SIG-M5 treated with dmso at 0.1 percent for 504 hours (cell line): Measurements from ENCODE around the gene ZMYM3.
A peak's percentile ranks its signal among the peaks of the same experiment; 100 is the strongest.

Experiments
- DNase-seq: peaks from one replicate; lab custom pipeline; 2025; ENCODE audit not compliant: unreplicated experiment; lab: John Stamatoyannopoulos, UW

The ZMYM3 gene

DNA sequence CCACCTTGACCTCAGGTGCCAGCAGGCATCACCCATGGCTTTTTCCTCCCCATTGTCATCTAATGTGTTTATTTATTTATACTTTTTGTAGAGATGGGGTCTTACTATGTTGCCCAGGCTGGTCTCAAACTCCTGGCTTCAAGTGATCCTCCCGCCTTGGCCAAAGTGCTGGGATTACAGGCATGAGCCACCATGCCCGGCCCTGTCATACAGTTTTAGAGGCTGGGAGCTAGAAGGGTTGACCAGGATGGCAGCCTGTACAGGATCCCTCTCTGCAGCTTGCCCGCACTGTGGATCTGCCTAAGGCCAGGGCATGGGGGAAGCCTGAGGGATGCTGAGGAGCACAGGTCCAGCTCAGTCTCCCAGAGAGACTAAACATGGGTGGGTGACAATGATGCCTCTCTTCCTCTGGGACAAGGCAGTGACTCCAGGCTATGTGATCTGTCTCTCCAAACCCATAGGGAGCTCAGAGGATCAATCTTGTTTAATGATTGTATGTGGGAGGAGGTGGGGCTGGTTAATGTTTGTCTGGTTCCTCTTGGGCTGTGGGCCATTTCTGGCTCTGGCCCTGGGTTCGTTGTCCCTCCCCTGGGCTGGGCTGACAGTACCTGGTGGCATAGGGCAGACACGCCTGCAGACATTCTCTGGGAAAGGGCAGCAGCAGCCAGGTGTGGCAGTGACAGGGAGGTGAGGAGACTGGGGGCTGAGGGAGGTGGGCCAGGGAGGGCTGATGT, 39.2 kb downstream of the ZMYM3 start:
- DNase-seq, result no peak

DNA sequence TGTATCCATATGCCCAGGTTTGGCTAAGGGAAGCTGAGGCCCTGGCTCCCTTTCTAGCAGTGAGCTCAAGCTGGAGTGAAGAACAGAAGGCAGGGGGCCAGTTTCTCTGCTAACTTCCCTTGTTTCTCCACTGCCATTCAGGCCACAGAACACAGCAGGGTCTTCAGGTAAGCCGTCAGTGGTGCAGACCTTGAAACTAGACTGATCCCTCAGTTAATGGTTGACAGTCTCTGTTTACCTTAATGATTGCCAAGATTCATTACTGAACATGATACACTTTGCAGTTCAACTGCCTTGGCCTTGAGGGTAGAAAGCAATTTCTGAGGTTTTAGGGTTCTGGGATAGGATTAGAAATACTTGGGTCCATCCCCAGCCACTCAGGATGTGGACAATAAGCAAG, 39.8 kb downstream of the ZMYM3 start:
- DNase-seq, result no peak

DNA sequence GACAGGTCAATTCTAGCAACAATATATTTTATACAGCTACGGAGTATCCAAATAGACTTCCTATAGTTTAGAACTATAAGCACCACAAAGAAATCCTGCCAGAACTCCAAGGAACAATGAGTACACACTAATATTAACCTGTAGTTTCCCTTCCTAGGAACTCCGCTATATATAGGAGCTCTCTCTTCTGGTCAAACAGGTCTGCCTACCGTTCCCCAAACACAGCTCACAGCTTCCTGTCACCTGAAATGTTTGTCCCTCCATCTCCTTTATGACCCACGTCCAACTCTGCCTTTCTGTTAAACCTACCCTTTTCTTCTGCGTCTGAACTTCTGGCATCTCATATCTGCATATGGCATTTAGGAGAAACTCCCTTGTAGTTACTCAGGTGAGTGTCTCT, 41.4 kb downstream of the ZMYM3 start:
- DNase-seq, result no peak

DNA sequence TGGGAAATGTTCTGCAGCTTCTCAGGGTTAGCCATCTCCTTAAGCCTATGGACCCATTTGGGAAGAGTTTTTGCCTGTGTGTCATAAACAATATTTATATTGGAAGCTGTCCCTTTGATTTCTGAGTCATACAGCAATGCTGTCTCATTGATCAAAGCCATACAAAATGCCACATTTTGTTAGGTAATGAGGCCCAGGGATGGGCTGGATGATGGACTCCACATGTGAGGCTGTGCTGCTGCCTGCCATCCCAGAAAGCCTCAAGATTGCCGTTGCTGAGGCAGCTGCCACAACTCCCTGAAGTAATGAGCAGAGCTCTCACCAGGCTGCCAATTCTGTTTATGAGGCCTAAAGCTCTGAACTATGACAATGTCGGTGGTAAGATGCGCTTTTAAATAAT, 43.1 kb downstream of the ZMYM3 start:
- DNase-seq, result no peak

- DNase-seq, result no peak
Observed at GRCh38 chrX:71199252-71200008, 54.5 kb downstream of the ZMYM3 start.

GRCh38 chrX:71198066-71198465, 55.9 kb downstream of the ZMYM3 start:
- DNase-seq, result peak; percentile 83

GRCh38 chrX:71195964-71196649, 57.8 kb downstream of the ZMYM3 start:
- no peak for DNase-seq

- no peak for DNase-seq
Observed at GRCh38 chrX:71191248-71191647, 62.7 kb downstream of the ZMYM3 start.
